GM23248 (cell line): ENCODE results near the gene GATAD2A.

Experiments
- EZH2 ChIP-seq: fragments of 200-600 bp; sonication (generic); IDR thresholded peaks from 2 replicates; pipeline ENCODE4 v1.6.1; 2018; ENCODE audit warnings: antibody characterized with exemption, mild to moderate bottlenecking; ENCODE audit not compliant: insufficient read depth, poor library complexity, severe bottlenecking
- EZH2phosphoT487 ChIP-seq: fragments of 200-600 bp; sonication (generic); IDR thresholded peaks from 2 replicates; pipeline ENCODE4 v1.6.1; 2018; ENCODE audit warnings: antibody characterized with exemption, moderate library complexity, mild to moderate bottlenecking, low read depth; ENCODE audit not compliant: insufficient read depth

- no peak for TF ChIP-seq EZH2
- no peak for TF ChIP-seq EZH2phosphoT487
These were observed 48.4 kb upstream of the GATAD2A start for GRCh38 chr19:19356901-19357566.
